K562 (cell line): Measurements from ENCODE around the gene SPAG17. TPM values are rescaled to one million over a fixed set of nuclear protein-coding genes. Genes with fewer than 3 reads are reported as not detected.

Experiments used
- PTRF ChIP-seq: fragments of 450-650 bp; IDR thresholded peaks from 2 replicates; pipeline ENCODE4 v1.6.1; 2016; ENCODE audit warnings: mild to moderate bottlenecking, missing genetic modification characterization, missing compliant biosample characterization
- polyA plus RNA-seq, 8 experiments: library from polyadenylated mRNA; depleted of rRNA in 4 of 8; stranded (reverse) in 5 of 8; unstranded in 3 of 8; fragments of >200 nt; fragmentation: Nextera tagmentation in 2 of 8; fragmentation: Illumina TruSeq in 1 of 8; extraction: Ambion mirVana in 2 of 8; extraction: Trizol in 1 of 8; gene quantifications; 2 replicates each; pipeline versions ENCODE4 v1.2.1 to v1.2.3, GENCODE V29; 2011 to 2014; ENCODE audit warnings: inconsistent platforms in 1 of 8, missing spikeins in 1 of 8
- total RNA-seq, 7 experiments: library from RNA; depleted of rRNA in 6 of 7; stranded (reverse); fragments of >200 nt in 6 of 7; fragmentation: Illumina TruSeq in 2 of 7; extraction: Trizol in 2 of 7; gene quantifications; 2 replicates each; pipeline versions ENCODE4 v1.2.1 to v1.2.3, GENCODE V29; 2011 to 2021; ENCODE audit warnings: low replicate concordance in 1 of 7
- TF ChIP-seq, protein P1 (sequence below): fragments of 250-450 bp; sonication (Bioruptor Pico); IDR thresholded peaks from 2 replicates; pipeline ENCODE4 v1.4.0; 2020; ENCODE audit warnings: mild to moderate bottlenecking, moderate library complexity
- TF ChIP-seq, protein P2 (sequence below), 3 experiments: fragments of 200-800 bp in 1 of 3; fragments of 250-450 bp in 1 of 3; fragments of 450-650 bp in 1 of 3; sonication (Bioruptor Pico) in 1 of 3; sonication (Bioruptor generic) in 1 of 3; formaldehyde crosslinking in 1 of 3; IDR thresholded peaks; 2 replicates each; pipeline versions ENCODE4 v1.6.1 to v1.8.0; 2016 to 2022; ENCODE audit warnings: mild to moderate bottlenecking in 2 of 3, missing genetic modification characterization in 2 of 3, missing compliant biosample characterization in 1 of 3, moderate library complexity in 1 of 3

Gene SPAG17
- total and polyA plus RNA-seq, 9 of the 15 experiments (the other 6 are each of a cell fraction or from before 2014, with no cell fraction given) = 0.07 to 2.1 (median 1.5) TPM

DNA sequence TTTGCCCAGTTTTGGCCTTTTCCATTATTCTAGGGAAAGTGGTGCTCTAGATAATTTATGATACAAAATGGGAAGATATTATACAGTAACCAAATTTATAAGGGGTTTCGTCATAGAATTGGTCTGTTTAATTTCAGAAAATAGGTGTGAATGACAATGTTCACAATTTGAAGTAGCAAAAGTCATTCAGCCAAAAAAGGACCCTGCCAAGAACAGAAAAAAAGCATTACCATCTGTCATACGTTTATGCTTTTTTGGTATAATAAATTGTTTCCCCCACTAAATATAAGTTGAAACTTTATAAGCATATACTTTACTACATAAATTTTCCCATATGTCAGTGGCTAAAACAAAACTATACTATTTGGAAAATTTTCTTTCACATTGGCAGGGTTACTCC is 4.5 kb upstream of the SPAG17 start (continued):
- TF ChIP-seq, protein P1, sequence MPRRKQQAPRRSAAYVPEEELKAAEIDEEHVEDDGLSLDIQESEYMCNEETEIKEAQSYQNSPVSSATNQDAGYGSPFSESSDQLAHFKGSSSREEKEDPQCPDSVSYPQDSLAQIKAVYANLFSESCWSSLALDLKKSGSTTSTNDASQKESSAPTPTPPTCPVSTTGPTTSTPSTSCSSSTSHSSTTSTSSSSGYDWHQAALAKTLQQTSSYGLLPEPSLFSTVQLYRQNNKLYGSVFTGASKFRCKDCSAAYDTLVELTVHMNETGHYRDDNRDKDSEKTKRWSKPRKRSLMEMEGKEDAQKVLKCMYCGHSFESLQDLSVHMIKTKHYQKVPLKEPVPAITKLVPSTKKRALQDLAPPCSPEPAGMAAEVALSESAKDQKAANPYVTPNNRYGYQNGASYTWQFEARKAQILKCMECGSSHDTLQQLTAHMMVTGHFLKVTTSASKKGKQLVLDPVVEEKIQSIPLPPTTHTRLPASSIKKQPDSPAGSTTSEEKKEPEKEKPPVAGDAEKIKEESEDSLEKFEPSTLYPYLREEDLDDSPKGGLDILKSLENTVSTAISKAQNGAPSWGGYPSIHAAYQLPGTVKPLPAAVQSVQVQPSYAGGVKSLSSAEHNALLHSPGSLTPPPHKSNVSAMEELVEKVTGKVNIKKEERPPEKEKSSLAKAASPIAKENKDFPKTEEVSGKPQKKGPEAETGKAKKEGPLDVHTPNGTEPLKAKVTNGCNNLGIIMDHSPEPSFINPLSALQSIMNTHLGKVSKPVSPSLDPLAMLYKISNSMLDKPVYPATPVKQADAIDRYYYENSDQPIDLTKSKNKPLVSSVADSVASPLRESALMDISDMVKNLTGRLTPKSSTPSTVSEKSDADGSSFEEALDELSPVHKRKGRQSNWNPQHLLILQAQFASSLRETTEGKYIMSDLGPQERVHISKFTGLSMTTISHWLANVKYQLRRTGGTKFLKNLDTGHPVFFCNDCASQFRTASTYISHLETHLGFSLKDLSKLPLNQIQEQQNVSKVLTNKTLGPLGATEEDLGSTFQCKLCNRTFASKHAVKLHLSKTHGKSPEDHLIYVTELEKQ (CRISPR knock-in tag) = no peak
- TF ChIP-seq PTRF = no peak
- TF ChIP-seq, protein P2, sequence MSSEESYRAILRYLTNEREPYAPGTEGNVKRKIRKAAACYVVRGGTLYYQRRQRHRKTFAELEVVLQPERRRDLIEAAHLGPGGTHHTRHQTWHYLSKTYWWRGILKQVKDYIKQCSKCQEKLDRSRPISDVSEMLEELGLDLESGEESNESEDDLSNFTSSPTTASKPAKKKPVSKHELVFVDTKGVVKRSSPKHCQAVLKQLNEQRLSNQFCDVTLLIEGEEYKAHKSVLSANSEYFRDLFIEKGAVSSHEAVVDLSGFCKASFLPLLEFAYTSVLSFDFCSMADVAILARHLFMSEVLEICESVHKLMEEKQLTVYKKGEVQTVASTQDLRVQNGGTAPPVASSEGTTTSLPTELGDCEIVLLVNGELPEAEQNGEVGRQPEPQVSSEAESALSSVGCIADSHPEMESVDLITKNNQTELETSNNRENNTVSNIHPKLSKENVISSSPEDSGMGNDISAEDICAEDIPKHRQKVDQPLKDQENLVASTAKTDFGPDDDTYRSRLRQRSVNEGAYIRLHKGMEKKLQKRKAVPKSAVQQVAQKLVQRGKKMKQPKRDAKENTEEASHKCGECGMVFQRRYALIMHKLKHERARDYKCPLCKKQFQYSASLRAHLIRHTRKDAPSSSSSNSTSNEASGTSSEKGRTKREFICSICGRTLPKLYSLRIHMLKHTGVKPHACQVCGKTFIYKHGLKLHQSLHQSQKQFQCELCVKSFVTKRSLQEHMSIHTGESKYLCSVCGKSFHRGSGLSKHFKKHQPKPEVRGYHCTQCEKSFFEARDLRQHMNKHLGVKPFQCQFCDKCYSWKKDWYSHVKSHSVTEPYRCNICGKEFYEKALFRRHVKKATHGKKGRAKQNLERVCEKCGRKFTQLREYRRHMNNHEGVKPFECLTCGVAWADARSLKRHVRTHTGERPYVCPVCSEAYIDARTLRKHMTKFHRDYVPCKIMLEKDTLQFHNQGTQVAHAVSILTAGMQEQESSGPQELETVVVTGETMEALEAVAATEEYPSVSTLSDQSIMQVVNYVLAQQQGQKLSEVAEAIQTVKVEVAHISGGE (CRISPR knock-in tag; IDR thresholded peaks at IDR 0.05) = no peak
- TF ChIP-seq, all 486 proteins: peak for 0
